ENCODE results near the gene ZNF655. TPM values are rescaled to one million over a fixed set of nuclear protein-coding genes. Genes with fewer than 3 reads are reported as not detected.

The ZNF655 gene
- total RNA-seq, 1 experiment from 2014 or later, result 59.3 TPM

GRCh38 chr7:99551334-99551733, 7.1 kb upstream of the ZNF655 start:
- intact Hi-C loops (cut with micrococcal nuclease; ENCODE audit: unreplicated experiment), result no loop called here
- H3K27ac ChIP-seq (ENCODE audit: low read depth, low read length, poor library complexity, severe bottlenecking), result peak overlapping the region; percentile 87
- H3K36me3 ChIP-seq (ENCODE audit: insufficient read depth, low read length, poor library complexity, severe bottlenecking), result peaks cover 27% of the 10 kb centered on the region
- H3K27me3 ChIP-seq (replicated peaks; ENCODE audit: insufficient read depth, low read depth, low read length, poor library complexity), result no peaks in the 10 kb centered on the region
- no peak for DNase-seq (ENCODE audit: low spot score)
- H3K4me1 ChIP-seq (ENCODE audit: insufficient read depth, low read length, poor library complexity, severe bottlenecking), result no peaks in the 10 kb centered on the region
- POLR2A ChIA-PET (ENCODE audit: low non-redundant PET), result no interaction called here
- peak overlapping the region; percentile 76 for H3K4me3 ChIP-seq (ENCODE audit: low read depth, low read length, poor library complexity, severe bottlenecking)
- H3K9me3 ChIP-seq (ENCODE audit: low read depth, low read length, poor library complexity, severe bottlenecking), result no peaks in the 10 kb centered on the region
- TSS peak; percentile 38 for BruUV-seq (replicated peaks)
- no peak for TF ChIP-seq CTCF (conservative IDR thresholded peaks at IDR 0.05; ENCODE audit: low read depth, low read length)
- no peak for TF ChIP-seq EZH2 (IDR thresholded peaks at IDR 0.05; ENCODE audit: borderline replicate concordance, low read depth, low read length, poor library complexity, severe bottlenecking)
- CTCF ChIA-PET, result no interaction called here

GRCh38 chr7:99551767-99552463, 6.5 kb upstream of the ZNF655 start, which contains the start of gene FAM200A:
TSS of gene FAM200A (minus strand) at chr7:99552114. CDS start at chr7:99548407, 3,707 bp downstream.
- Histone ChIP-seq H3K4me1 (ENCODE audit: insufficient read depth, low read length, poor library complexity, severe bottlenecking) (peaks cover under 1% of the 10 kb centered on the region), H3K27ac (ENCODE audit: low read depth, low read length, poor library complexity, severe bottlenecking) (peak within 1 kb of the TSS; percentile 87), H3K9me3 (ENCODE audit: low read depth, low read length, poor library complexity, severe bottlenecking) (no peaks in the 10 kb centered on the region), H3K36me3 (ENCODE audit: insufficient read depth, low read length, poor library complexity, severe bottlenecking) (peaks cover 26% of the 10 kb centered on the region), H3K27me3 (replicated peaks; ENCODE audit: insufficient read depth, low read depth, low read length, poor library complexity) (no peaks in the 10 kb centered on the region), H3K4me3 (ENCODE audit: low read depth, low read length, poor library complexity, severe bottlenecking) (peak within 1 kb of the TSS; percentile 76)
- CTCF ChIA-PET, result interaction anchor here (1.1 kb wide), 1 partner anchor 64 kb away, joined by 3 read pairs; the partner anchor contains the start of gene ZSCAN25
- POLR2A ChIA-PET (ENCODE audit: low non-redundant PET), result interaction anchor here (0.6 kb wide), 1 partner anchor 51 kb away, joined by 7 read pairs; the partner anchor contains the start of gene ZNF394
- no TSS peak for BruUV-seq (replicated peaks)
- intact Hi-C loops (cut with micrococcal nuclease; ENCODE audit: unreplicated experiment), result loop anchor here (1.0 kb wide), 1 partner anchor 52 kb away; the partner anchor contains the start of gene ZNF394
- no peak for TF ChIP-seq EZH2 (IDR thresholded peaks at IDR 0.05; ENCODE audit: borderline replicate concordance, low read depth, low read length, poor library complexity, severe bottlenecking)
- no peak for TF ChIP-seq CTCF (conservative IDR thresholded peaks at IDR 0.05; ENCODE audit: low read depth, low read length)
- peak; percentile 97 for DNase-seq (ENCODE audit: low spot score)

- CTCF ChIA-PET, result no interaction called here
- Histone ChIP-seq H3K36me3 (ENCODE audit: insufficient read depth, low read length, poor library complexity, severe bottlenecking) (peaks cover 14% of the 10 kb centered on the region), H3K4me3 (ENCODE audit: low read depth, low read length, poor library complexity, severe bottlenecking) (no peak overlapping the region), H3K4me1 (ENCODE audit: insufficient read depth, low read length, poor library complexity, severe bottlenecking) (peaks cover 3% of the 10 kb centered on the region), H3K9me3 (ENCODE audit: low read depth, low read length, poor library complexity, severe bottlenecking) (no peaks in the 10 kb centered on the region), H3K27me3 (replicated peaks; ENCODE audit: insufficient read depth, low read depth, low read length, poor library complexity) (no peaks in the 10 kb centered on the region), H3K27ac (ENCODE audit: low read depth, low read length, poor library complexity, severe bottlenecking) (no peak overlapping the region)
- intact Hi-C loops (cut with micrococcal nuclease; ENCODE audit: unreplicated experiment), result no loop called here
- DNase-seq (ENCODE audit: low spot score), result no peak
- POLR2A ChIA-PET (ENCODE audit: low non-redundant PET), result no interaction called here
- BruUV-seq (replicated peaks), result no TSS peak
- no peak for TF ChIP-seq EZH2 (IDR thresholded peaks at IDR 0.05; ENCODE audit: borderline replicate concordance, low read depth, low read length, poor library complexity, severe bottlenecking)
- no peak for TF ChIP-seq CTCF (conservative IDR thresholded peaks at IDR 0.05; ENCODE audit: low read depth, low read length)
Observed at GRCh38 chr7:99553039-99553438, 5.4 kb upstream of the ZNF655 start.

Data from A673 (cell line).